Ascending aorta (tissue), 2 donors: ENCODE results near the gene TMIGD1. TPM values are rescaled to one million over a fixed set of nuclear protein-coding genes. Genes with fewer than 3 reads are reported as not detected.
"Not testable (repeated sequence)": the region's sequence is repeated elsewhere in the genome, so short reads cannot be mapped to it uniquely, and the experiment has no call there.

Experiments used
- DNase-seq, 2 donors: peaks; one replicate each; pipeline ENCODE4 v3.0.0-alpha.2; 2019; ENCODE audit warnings: low spot score in 2 of 2
- H3K27ac ChIP-seq, 2 donors: fragments of 200-600 bp; sonication (generic); one replicate each; pipeline ENCODE4 v1.5.1; 2016 to 2017; ENCODE audit warnings: mild to moderate bottlenecking in 1 of 2
- H3K27me3 ChIP-seq: fragments of 200-600 bp; sonication (generic); one replicate; pipeline ENCODE4 v1.5.1; 2017
- H3K36me3 ChIP-seq, 2 donors: fragments of 200-600 bp; sonication (generic); one replicate each; pipeline ENCODE4 v1.5.1; 2016
- H3K4me1 ChIP-seq, 2 donors: fragments of 200-600 bp; sonication (generic); one replicate each; pipeline ENCODE4 v1.5.1; 2016 to 2017; ENCODE audit warnings: mild to moderate bottlenecking in 1 of 2
- H3K4me3 ChIP-seq, 2 donors: fragments of 200-600 bp; sonication (generic); one replicate each; pipeline ENCODE4 v1.5.1; 2016 to 2017; ENCODE audit warnings: mild to moderate bottlenecking in 1 of 2
- H3K9me3 ChIP-seq, 2 donors: fragments of 200-600 bp; sonication (generic); one replicate each; pipeline ENCODE4 v1.5.1; 2016
- intact Hi-C: fragments of 100-400 bp; cut with DNase I; formaldehyde crosslinking; loops from one replicate; pipeline ENCODE4 v1.15.1; 2023
- total RNA-seq: library from RNA; depleted of rRNA; stranded (reverse); fragments of >200 nt; gene quantifications from one replicate; pipeline ENCODE4 v1.1.0, GENCODE V29; 2016
- TF ChIP-seq, protein P1 (sequence below), 3 experiments: fragments of 200-600 bp in 2 of 3; fragments of 450-650 bp in 1 of 3; sonication (generic) in 2 of 3; IDR thresholded peaks; one replicate each; pipeline ENCODE4 v1.5.1; 2016 to 2019; ENCODE audit warnings: antibody characterized with exemption in 3 of 3, mild to moderate bottlenecking in 1 of 3, moderate library complexity in 1 of 3

The TMIGD1 gene
- total RNA-seq, 1 donor from 2014 or later: not detected

DNA sequence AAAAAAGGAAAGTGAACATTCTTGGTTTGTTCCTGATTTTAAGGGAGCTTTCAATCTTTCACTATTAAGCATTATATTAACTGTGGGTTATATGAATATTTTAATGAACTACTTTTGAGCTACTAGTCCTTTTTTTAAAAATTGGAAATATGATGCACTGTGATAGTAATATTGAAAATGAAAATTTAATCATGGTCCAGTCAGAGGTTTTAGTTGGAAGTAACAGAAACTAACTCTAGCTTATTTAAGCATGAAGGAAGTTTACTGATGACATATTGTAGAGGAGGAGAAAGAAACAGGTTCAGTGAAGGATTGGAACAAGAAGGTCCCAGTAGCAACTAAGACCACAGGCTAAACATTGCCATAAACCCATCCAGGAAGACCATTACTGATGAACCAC, 20.8 kb upstream of the TMIGD1 start:
- Histone ChIP-seq H3K9me3 (no peaks in the 10 kb centered on the region), H3K27ac (no peak overlapping the region), H3K4me3 (no peak overlapping the region), H3K4me1 (no peaks in the 10 kb centered on the region), H3K36me3 (no peaks in the 10 kb centered on the region), H3K27me3 (no peaks in the 10 kb centered on the region)
- intact Hi-C loops: no loop called here
- no peak for DNase-seq
- TF ChIP-seq, protein P1, sequence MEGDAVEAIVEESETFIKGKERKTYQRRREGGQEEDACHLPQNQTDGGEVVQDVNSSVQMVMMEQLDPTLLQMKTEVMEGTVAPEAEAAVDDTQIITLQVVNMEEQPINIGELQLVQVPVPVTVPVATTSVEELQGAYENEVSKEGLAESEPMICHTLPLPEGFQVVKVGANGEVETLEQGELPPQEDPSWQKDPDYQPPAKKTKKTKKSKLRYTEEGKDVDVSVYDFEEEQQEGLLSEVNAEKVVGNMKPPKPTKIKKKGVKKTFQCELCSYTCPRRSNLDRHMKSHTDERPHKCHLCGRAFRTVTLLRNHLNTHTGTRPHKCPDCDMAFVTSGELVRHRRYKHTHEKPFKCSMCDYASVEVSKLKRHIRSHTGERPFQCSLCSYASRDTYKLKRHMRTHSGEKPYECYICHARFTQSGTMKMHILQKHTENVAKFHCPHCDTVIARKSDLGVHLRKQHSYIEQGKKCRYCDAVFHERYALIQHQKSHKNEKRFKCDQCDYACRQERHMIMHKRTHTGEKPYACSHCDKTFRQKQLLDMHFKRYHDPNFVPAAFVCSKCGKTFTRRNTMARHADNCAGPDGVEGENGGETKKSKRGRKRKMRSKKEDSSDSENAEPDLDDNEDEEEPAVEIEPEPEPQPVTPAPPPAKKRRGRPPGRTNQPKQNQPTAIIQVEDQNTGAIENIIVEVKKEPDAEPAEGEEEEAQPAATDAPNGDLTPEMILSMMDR (IDR thresholded peaks at IDR 0.05): no peak

DNA sequence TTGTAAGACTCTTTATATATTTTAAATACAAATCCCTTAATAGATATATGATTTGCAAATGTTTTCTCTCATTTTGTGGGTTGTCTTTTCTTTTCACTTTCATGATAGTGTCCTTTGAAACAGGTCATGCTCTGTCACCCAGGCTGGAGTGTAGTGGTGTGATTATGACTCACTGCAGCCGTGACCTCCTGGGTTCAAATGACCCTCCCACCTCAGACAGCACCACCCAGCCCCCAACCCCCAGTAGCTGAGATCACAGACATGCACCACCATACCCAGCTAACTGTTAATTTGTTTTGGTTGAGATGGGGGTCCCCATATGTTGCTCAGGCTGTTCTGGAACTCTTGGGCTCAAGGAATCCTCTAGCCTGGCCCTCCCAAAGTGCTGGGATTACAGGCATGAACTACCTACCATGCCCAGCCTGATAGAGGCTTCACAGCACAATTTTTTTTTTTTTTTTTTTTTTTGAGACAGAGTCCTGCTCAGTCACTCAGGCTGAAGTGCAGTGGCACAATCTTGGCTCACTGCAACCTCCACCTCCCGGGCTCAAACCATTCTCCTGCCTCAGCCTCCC, 18.5 kb upstream of the TMIGD1 start:
- H3K27me3 ChIP-seq: no peaks in the 10 kb centered on the region
- H3K9me3 ChIP-seq: no peaks in the 10 kb centered on the region
- DNase-seq: no peak
- TF ChIP-seq, protein P1 (IDR thresholded peaks at IDR 0.05): no peak
- intact Hi-C loops: no loop called here
- H3K4me3 ChIP-seq: no peak overlapping the region
- no peaks in the 10 kb centered on the region for H3K4me1 ChIP-seq
- no peak overlapping the region for H3K27ac ChIP-seq
- H3K36me3 ChIP-seq: no peaks in the 10 kb centered on the region

DNA sequence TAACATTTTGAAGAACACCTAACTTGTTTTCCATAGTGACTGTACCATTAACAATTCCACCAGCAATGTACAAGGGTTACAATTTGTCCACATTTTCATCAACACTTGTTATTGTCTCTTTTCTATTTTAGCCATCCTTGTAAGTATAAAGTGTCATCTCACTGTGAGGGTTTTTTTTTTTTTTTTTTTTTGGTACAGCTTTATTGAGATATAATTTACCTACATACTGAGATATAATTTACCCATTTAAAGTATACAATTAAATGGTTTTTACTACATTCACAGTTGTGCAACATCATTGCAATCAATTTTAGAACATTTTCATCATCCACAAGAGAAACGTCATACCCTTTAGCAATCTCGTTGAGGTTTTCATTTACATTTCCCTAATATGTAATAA, 17.9 kb upstream of the TMIGD1 start:
- TF ChIP-seq, protein P1 (IDR thresholded peaks at IDR 0.05): no peak
- H3K4me1 ChIP-seq: no peaks in the 10 kb centered on the region
- H3K4me3 ChIP-seq: no peak overlapping the region
- DNase-seq: no peak
- no peaks in the 10 kb centered on the region for H3K36me3 ChIP-seq
- H3K27ac ChIP-seq: no peak overlapping the region
- H3K9me3 ChIP-seq: no peaks in the 10 kb centered on the region
- intact Hi-C loops: no loop called here
- H3K27me3 ChIP-seq: no peaks in the 10 kb centered on the region

DNA sequence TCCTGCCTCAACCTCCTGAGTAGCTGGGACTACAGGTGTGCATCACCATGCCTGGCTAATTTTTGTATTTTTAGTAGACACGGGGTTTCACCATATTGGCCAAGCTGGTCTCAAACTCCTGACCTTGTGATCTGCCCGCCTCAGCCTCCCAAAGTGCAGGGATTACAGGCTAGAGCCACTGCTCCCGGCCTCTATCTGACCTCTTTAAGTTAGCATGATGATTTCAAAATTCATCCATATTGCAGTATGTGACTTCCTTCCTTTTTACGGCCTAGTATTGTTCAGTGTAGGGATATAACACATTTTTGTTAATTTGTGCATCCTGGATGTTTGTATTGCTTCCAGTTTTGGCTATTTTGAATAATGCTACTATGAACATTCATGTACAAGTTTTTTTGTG, 17.4 kb upstream of the TMIGD1 start:
- H3K4me3 ChIP-seq, H3K9me3 ChIP-seq, H3K36me3 ChIP-seq, intact Hi-C loops, H3K4me1 ChIP-seq, H3K27ac ChIP-seq, H3K27me3 ChIP-seq, DNase-seq: not testable (repeated sequence)

DNA sequence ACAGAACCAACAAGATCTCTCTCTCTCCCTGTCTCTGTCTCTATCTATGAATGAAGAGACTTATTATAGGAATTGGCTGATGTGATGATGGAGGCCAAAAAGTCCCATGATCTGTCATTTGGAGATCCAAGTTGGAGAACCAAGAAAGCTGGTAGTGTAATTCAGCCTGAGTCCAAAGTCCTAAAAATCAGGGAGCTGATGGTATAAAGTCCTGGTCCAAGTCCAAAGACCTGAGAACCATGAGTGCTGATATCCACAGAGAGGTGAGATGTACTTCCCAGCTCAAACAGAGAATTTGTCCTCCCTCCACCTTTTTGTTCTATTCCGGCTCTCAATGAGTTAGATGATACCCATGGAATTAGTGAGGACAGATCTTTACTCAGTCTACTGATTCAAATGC, 15.4 kb upstream of the TMIGD1 start:
- Histone ChIP-seq H3K9me3 (no peaks in the 10 kb centered on the region), H3K27ac (no peak overlapping the region), H3K4me1 (peaks cover 0 to under 1% of the 10 kb centered on the region in 2 donors), H3K27me3 (no peaks in the 10 kb centered on the region), H3K36me3 (no peaks in the 10 kb centered on the region), H3K4me3 (no peak overlapping the region)
- DNase-seq: no peak
- intact Hi-C loops: no loop called here
- TF ChIP-seq, protein P1 (IDR thresholded peaks at IDR 0.05): no peak

DNA sequence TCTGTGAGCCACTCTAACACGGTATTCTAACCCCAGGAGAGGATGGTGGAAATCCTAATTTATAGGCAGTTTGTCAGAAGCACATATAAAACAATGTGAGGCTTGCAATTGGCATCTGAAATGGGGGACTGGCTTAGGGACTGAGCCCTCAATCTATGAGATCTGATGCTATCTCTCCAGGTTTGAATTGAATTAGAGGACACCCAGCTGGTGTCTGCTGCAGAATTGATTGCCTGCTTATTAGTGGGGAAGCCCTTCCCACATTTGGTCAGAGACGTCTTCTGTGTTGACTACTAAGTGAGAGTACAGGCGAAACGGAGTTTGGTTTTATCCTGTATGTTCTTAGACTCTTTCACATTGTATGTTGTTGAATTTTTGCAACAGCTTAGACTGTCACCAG, 13.6 kb upstream of the TMIGD1 start:
- no peaks in the 10 kb centered on the region for H3K9me3 ChIP-seq
- no peak for DNase-seq
- intact Hi-C loops: no loop called here
- no peaks in the 10 kb centered on the region for H3K27me3 ChIP-seq
- no peak overlapping the region for H3K27ac ChIP-seq
- peaks cover 0 to 4% of the 10 kb centered on the region in 2 donors for H3K4me1 ChIP-seq
- TF ChIP-seq, protein P1 (IDR thresholded peaks at IDR 0.05): no peak
- H3K4me3 ChIP-seq: no peak overlapping the region
- H3K36me3 ChIP-seq: no peaks in the 10 kb centered on the region
